HFF-Myc (cell line): Measurements from ENCODE around the gene RNF217.

ENCODE experiments used
- DNase-seq: peaks from one replicate; pipeline ENCODE4 v3.0.0-alpha.2; 2011; ENCODE audit warnings: low read depth; ENCODE audit errors: extremely low read depth
- H3K4me3 ChIP-seq: replicated peaks from 2 replicates; pipeline ENCODE4 v1.5.1; 2011; ENCODE audit warnings: low read depth, mild to moderate bottlenecking, control low read depth, low read length
- TF ChIP-seq, protein P1 (sequence below): IDR thresholded peaks from 2 replicates; pipeline ENCODE4 v1.5.1; 2012; ENCODE audit warnings: mild to moderate bottlenecking, low read depth, low read length, control low read depth; ENCODE audit errors: missing control alignments

The RNF217 gene

DNA sequence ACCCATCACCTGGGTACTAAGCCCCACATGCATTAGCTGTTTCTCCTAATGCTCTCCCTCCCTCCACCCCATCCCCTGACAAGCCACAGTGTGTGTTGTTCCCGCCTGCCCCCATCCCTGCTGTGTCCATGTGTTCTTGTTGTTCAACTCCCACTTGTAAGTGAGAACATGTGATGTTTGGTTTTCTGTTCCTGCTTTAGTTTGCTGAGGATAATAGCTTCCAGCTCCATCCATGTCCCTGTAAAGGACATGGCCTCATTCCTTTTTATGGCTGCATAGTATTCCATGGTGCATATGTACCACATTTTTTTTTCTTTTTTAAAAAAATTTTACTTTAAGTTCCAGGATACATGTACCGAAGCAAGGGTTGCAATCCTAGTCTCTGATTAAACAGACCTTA is 76.7 kb downstream of the RNF217 start:
- no peak for DNase-seq
- H3K4me3 ChIP-seq: no peak overlapping the region
- TF ChIP-seq, protein P1, sequence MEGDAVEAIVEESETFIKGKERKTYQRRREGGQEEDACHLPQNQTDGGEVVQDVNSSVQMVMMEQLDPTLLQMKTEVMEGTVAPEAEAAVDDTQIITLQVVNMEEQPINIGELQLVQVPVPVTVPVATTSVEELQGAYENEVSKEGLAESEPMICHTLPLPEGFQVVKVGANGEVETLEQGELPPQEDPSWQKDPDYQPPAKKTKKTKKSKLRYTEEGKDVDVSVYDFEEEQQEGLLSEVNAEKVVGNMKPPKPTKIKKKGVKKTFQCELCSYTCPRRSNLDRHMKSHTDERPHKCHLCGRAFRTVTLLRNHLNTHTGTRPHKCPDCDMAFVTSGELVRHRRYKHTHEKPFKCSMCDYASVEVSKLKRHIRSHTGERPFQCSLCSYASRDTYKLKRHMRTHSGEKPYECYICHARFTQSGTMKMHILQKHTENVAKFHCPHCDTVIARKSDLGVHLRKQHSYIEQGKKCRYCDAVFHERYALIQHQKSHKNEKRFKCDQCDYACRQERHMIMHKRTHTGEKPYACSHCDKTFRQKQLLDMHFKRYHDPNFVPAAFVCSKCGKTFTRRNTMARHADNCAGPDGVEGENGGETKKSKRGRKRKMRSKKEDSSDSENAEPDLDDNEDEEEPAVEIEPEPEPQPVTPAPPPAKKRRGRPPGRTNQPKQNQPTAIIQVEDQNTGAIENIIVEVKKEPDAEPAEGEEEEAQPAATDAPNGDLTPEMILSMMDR: no peak

DNA sequence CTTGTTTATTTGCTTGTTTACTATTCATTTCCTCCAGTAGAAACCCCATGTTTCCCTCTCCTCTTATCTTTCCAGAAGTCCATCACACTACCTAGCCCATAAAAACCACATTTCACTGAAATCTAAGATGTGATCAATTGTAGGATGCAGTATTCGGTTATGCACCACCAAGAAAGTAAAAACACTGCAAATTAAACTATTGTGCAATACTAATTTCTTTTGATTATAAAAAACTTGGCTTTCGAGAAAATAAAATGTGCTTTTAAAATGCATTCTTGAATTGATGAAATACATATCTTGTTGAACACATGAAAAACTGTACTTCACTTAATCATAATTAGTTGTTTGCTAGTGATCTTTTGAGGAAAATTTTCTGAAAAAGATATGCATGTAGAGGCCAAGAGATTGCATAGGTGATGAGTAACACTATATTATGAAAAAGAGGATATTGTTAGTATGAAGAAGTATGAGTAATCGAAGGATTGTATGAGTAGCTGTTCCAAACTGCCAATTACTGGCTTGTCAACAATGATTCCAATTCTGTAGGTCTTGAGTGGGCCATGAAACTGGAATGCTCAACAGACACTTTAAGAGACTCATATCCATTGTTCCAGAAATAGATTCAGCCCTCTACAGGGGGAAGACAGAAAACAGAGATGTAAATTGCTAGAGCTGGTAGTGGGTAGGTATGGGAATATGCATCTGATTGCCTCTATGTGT is 79.7 kb downstream of the RNF217 start:
- no peak overlapping the region for H3K4me3 ChIP-seq
- TF ChIP-seq, protein P1: no peak
- no peak for DNase-seq

- TF ChIP-seq, protein P1: no peak
- DNase-seq: no peak
- H3K4me3 ChIP-seq: no peak overlapping the region
These were observed 81.8 kb downstream of the RNF217 start for GRCh38 chr6:125044066-125044465.

- H3K4me3 ChIP-seq: no peak overlapping the region
- TF ChIP-seq, protein P1: no peak
- DNase-seq: no peak
These were observed 82.4 kb downstream of the RNF217 start for GRCh38 chr6:125044667-125045066.

- DNase-seq: no peak
- no peak overlapping the region for H3K4me3 ChIP-seq
- TF ChIP-seq, protein P1: no peak
These were observed 84.1 kb downstream of the RNF217 start for GRCh38 chr6:125046107-125046925.

GRCh38 chr6:125048274-125048673 is 86.0 kb downstream of the RNF217 start:
- H3K4me3 ChIP-seq: no peak overlapping the region
- TF ChIP-seq, protein P1: no peak
- DNase-seq: no peak
